Stimulated activated CD8-positive, alpha-beta memory T cell treated with anti-CD3 and anti-CD28 coated beads, Interleukin-7, amount 100 ng/mL, for 48 hours (primary cell): ENCODE measurements around the gene AKTIP.
"Not testable (repeated sequence)": the region's sequence is repeated elsewhere in the genome, so short reads cannot be mapped to it uniquely, and the experiment has no call there.

Source experiments
- DNase-seq, 2 donors: peaks; one replicate each; pipeline ENCODE4 v3.0.0-alpha.2; 2020; ENCODE audit warnings: low read depth in 1 of 2; ENCODE audit errors: extremely low read depth in 1 of 2

The AKTIP gene

GRCh38 chr16:53517851-53518250 lies 14.8 kb upstream of the AKTIP start:
- no peak for DNase-seq

- no peak for DNase-seq
Observed at GRCh38 chr16:53515811-53516210, 12.8 kb upstream of the AKTIP start.

GRCh38 chr16:53515259-53515658 lies 12.2 kb upstream of the AKTIP start:
- no peak for DNase-seq

GRCh38 chr16:53512795-53513194 lies 9.8 kb upstream of the AKTIP start:
- not testable (repeated sequence) for DNase-seq

DNA sequence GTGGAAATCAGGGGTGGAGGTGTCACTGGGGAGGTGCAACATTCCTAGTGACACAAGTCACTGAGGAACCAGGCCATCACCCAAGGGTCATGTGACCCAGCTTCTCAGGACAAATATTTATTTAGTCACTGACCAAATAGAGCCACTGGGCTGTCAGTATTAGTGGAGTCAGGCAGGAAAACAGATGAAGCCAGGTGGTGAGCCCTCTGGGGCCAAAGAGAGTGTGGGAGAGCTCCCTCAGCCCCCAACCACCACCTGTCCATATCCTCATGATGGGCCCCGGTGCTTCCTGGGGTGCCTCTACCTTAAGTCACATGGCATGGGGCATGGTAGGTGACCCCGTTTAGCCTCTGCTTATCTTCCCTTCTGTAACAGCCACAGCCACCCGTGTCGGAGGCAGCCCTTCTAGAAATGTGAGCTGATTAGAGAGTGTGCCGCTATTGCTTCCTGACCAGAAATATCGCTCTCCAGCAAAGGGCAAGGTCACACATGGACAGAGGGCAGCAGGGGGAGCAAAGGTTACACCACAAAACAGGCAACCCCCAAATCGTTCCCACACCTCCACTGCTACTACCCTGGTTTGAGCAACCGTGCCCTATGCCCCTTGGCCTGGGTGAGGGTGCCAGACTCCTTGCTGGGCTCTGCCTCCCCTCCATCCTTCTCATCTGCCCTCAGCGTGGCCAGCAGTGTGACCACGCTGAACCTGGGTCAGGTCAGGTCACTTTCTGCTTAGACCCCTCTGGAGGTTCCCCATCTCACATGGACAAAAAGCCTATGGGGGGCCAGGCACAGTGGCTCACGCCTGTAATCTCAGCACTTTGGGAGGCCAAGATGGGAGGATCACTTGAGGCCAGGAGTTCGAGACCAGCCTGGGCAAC lies 8.6 kb upstream of the AKTIP start:
- DNase-seq = no peak

GRCh38 chr16:53511084-53511402 lies 8.0 kb upstream of the AKTIP start:
- DNase-seq = no peak

DNA sequence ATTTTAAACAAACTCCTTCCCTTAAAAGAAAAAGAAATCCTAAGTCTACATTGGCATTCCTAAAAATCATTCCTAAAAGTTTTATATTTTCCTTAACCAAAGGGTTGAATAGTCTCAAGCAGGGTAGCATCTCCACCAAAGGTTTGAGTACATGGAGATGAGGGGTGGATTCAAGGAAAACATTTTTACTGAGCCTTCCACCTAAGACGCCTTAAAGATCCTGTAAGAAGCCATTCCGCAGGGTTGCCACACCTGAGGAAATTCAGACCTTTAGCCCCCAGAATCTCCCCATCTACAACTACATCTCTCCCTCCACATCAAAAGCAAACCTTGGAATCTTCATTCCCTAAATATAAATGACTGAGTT lies 7.7 kb upstream of the AKTIP start:
- DNase-seq = no peak

DNA sequence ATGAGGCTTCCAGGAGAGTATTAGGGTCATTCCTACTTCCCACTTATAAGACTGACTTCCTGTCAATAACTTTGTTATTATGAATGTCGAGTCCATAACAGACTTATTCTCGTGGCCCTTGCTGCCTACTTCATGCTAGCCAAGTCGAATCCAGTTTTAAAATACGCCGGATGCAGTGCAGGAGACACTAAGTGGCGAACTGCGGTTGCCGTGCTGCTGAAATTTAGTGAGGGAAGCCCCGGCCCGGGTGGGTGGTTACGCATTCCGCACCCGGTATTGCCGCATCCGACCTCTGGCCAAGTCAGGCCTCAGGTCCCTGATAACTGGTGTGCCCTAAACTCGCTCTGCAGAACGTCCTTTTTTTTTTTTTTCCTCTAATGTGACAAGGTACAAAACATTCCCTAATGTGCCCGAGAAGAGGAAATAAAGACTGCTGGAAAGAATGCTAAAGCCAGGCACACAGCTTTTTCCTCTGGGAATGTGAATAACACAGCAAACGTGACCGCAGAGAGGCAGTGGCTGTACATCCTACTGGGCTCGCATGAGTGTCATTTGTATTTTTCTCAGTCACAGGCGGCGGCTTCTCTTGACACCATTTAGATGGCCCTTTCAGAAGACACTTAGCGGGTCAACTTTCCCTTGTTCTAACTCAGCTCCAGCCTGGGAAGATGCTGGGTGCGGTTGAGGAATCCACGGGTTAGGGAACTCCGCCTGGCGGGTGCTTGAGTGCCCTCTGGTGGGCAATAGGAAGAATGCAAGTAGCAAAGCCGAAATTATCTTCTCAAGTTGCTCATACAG lies 7.1 kb upstream of the AKTIP start:
- DNase-seq = no peak

GRCh38 chr16:53507464-53508179 lies 4.6 kb upstream of the AKTIP start:
- no peak for DNase-seq

DNA sequence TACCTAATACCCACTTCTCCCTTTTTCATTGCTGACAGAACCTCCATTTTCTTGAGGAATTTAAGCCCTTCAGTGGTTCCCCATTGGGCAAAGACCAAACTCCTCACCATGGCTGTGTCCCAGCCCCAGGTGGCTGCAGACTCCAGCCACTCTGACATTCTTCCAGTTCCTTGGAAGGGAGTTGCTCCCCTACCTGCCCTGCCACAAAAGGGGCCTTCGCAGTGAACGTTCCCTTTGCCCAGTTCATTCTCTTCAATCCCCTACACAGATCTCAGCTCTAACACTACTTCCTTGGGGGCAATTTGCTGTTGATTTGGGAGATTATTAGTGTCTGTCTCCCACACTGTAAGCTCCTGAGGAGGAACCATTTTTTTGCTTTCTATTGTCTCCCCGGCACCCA lies 3.2 kb upstream of the AKTIP start:
- DNase-seq = no peak

DNA sequence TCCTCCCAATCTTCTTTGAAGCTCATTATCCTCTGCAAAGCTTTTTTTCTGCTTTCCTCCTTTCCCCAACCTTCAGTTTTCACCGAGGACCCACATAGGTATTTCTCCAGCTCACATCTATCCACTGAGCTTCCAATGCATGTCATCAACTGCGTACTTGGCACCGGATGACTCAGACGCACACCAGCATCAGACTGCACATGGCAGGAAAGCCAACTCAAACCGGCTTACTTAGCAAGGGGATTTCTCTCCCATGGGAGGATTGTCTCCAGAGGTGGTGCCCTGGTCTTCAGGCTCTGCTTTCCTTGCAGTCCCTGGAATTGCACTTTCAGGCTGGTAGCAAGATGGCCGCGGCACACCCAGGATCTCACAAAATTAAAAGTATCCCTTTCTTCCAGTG lies 1.7 kb upstream of the AKTIP start:
- DNase-seq = no peak

GRCh38 chr16:53503991-53504663 lies 1.1 kb upstream of the AKTIP start:
- DNase-seq = no peak

DNA sequence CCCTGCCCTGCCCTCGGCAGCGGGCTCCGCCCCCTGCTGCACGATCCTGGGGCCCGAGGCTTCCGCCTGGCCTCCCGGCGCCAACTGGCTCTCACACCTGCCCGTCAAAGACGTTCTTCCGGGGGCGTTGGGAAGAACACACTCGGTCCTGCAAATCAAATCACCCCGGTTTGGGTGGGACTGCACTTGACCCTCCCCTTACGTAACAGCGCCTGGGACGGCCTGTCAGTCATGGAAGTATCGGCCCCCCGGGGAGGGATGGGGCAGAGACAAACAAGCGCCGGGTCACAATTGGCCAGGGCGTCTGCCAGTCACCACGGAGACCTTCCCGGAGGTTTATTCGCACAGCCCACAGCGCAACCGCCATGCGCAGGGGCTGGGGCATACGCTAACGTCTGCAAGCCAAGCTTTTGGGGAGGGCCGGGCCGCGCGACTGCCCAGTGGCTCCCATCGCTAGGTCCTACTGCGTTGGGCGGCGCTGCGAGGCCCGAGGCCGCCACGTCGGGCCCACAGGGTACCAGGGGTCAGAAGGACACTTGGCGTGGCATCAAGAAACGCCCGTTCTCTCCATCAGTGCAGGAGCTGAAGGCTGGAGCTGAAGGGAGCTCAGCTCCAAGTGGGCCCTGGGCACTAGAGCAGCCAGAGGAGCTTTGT lies 388 bp upstream of the AKTIP start:
- peak; percentile 99 to 100 for DNase-seq

DNA sequence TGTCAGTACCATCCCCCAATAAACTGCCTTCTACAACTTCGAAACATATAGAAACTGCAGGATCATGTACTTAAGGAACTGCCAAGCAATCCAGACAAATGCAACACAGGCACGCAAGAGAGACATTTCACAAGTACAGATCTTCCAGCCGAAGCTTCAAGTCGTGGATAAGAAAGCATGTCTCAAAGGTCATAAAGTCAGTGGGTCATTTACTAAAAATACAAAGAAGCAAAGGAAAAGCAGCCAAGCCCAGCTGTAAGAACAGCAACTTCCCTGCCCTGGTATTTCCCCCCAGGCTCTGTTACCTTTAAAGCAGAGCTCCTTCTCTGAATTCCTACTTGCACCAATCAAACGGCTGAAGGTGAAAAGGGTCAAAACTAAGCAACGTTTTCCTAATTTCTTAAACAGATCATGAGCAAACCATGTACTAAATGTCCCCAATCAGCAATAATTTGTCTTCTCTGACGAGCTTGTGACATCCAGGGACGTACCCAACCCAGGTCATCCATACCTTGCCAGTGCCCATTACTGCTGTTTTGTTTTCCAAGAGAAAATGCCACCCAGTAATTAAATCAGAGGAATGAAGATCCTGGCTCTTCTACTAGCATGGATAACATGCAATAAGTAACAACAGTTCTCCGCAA lies 1.7 kb downstream of the AKTIP start:
- DNase-seq = no peak

DNA sequence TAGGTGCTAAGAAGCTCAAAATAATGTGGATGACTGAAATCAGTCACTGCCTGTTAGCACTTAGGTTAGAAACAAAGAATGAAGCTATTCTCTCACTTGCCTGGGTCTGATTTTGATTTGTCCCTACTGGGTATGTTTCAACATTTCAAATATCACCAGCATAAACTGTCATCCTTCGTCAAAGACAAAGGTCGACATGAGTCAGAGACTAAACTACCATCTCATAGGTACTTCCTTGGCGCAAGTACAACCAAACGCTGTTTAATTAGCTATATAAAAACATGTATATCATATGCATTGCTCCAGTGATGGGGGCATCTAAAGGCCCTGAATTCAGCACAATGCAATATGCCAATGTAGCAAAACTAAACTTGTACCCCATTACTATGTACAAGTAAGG lies 4.0 kb downstream of the AKTIP start:
- no peak for DNase-seq

- DNase-seq = no peak
Observed at GRCh38 chr16:53495325-53495724, 7.7 kb downstream of the AKTIP start.

- no peak for DNase-seq
Observed at GRCh38 chr16:53494636-53495035, 8.4 kb downstream of the AKTIP start.

DNA sequence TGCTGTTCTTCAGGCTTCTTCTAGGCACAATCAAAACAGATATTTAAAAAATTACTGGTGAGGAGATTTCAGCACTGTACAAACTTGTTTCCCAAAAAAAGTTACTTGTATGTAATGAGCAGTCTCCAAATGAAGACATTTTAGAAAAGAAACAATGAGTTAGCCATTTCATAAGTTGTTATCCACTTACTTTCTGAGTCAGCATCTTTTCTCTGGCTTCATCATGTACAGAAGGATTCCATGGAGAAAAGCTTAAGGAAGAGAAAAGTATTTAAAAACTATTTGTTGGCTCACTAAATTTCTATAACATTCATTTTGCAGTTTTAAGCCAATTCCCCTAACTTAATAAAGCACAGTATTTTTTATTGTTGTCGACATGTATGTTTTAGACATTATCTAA lies 10.5 kb downstream of the AKTIP start:
- no peak for DNase-seq

DNA sequence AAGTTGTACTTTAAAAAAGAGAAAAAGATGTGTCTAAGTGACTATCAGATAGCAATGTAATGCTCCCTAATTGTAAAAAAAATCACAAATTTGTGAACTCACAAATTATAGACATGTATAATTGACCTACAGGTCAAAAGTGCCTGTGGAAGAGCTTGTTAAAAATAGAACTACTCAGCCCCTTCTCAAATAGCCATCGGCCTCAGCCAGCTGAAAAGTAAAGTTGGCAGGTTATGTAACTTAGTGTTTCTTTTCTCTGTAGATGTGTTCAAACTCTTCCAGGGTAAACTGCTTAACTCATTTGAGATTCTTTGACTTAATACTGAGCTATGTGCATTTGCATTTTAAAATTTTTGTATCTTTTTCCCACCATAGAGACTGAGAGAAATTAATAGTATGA lies 13.3 kb downstream of the AKTIP start:
- no peak for DNase-seq

GRCh38 chr16:53486230-53486629 lies 16.8 kb downstream of the AKTIP start:
- DNase-seq = no peak
